Activated T-helper 17 cell treated with anti-CD3 and anti-CD28 coated beads, Interleukin-2, amount 50 U/mL, for 72 hours (primary cell): ENCODE data around the gene CEP112. TPM values are rescaled to one million over a fixed set of nuclear protein-coding genes. Genes with fewer than 3 reads are reported as not detected.
"Not testable (repeated sequence)": the region's sequence is repeated elsewhere in the genome, so short reads cannot be mapped to it uniquely, and the experiment has no call there.

ENCODE experiments used
- ATAC-seq: fragments of 150-1000 bp; cut with Tn5 transposase; replicated peaks from 2 replicates; pipeline ENCODE4 v1.10.0; 2021; ENCODE audit warnings: mild to moderate bottlenecking, moderate library complexity
- H3K27ac Mint-ChIP-seq: one replicate; pipeline ENCODE4 v1.8.0; 2022; ENCODE audit warnings: mixed read lengths
- H3K27me3 Mint-ChIP-seq: one replicate; pipeline ENCODE4 v1.8.0; 2022; ENCODE audit warnings: mixed read lengths
- H3K36me3 Mint-ChIP-seq: one replicate; pipeline ENCODE4 v1.8.0; 2022; ENCODE audit warnings: low read depth, mild to moderate bottlenecking, mixed read lengths
- H3K4me1 Mint-ChIP-seq: one replicate; pipeline ENCODE4 v1.8.0; 2022; ENCODE audit warnings: mixed read lengths
- H3K4me3 Mint-ChIP-seq: one replicate; pipeline ENCODE4 v1.8.0; 2022; ENCODE audit warnings: mild to moderate bottlenecking, mixed read lengths
- H3K9me3 Mint-ChIP-seq: one replicate; pipeline ENCODE4 v1.8.0; 2022; ENCODE audit warnings: mixed read lengths
- total RNA-seq, 2 donors: library from RNA; stranded (reverse); gene quantifications; one replicate each; pipeline ENCODE4 v1.2.3, GENCODE V29; 2022

Gene CEP112
- total RNA-seq, 2 donors from 2014 or later, result 3.4 to 8.1 TPM

GRCh38 chr17:65684631-65685030 is 507.3 kb downstream of the CEP112 start:
- Mint-ChIP-seq H3K27ac (no peak overlapping the region), H3K27me3 (no peaks in the 10 kb centered on the region), H3K9me3 (no peaks in the 10 kb centered on the region), H3K4me3 (no peak overlapping the region), H3K4me1 (no peaks in the 10 kb centered on the region), H3K36me3 (no peaks in the 10 kb centered on the region)
- no peak for ATAC-seq

GRCh38 chr17:65683428-65683827 is 508.5 kb downstream of the CEP112 start:
- Mint-ChIP-seq H3K4me1 (no peaks in the 10 kb centered on the region), H3K27me3 (no peaks in the 10 kb centered on the region), H3K4me3 (no peak overlapping the region), H3K36me3 (no peaks in the 10 kb centered on the region), H3K27ac (no peak overlapping the region), H3K9me3 (no peaks in the 10 kb centered on the region)
- ATAC-seq, result no peak

GRCh38 chr17:65681763-65682162 is 510.2 kb downstream of the CEP112 start:
- not testable (repeated sequence) for H3K27ac Mint-ChIP-seq, H3K4me1 Mint-ChIP-seq, H3K9me3 Mint-ChIP-seq, ATAC-seq, H3K4me3 Mint-ChIP-seq, H3K36me3 Mint-ChIP-seq, H3K27me3 Mint-ChIP-seq

GRCh38 chr17:65679165-65679845 is 512.6 kb downstream of the CEP112 start:
- Mint-ChIP-seq H3K36me3 (no peaks in the 10 kb centered on the region), H3K4me1 (no peaks in the 10 kb centered on the region), H3K27me3 (no peaks in the 10 kb centered on the region), H3K27ac (no peak overlapping the region), H3K9me3 (no peaks in the 10 kb centered on the region), H3K4me3 (no peak overlapping the region)
- no peak for ATAC-seq

GRCh38 chr17:65678546-65678945 is 513.4 kb downstream of the CEP112 start:
- no peaks in the 10 kb centered on the region for H3K9me3 Mint-ChIP-seq
- H3K27me3 Mint-ChIP-seq, result no peaks in the 10 kb centered on the region

GRCh38 chr17:65677932-65678331 is 514.0 kb downstream of the CEP112 start:
- no peaks in the 10 kb centered on the region for H3K4me1 Mint-ChIP-seq
- H3K27ac Mint-ChIP-seq, result no peak overlapping the region
- ATAC-seq, result peak; percentile 53
- no peaks in the 10 kb centered on the region for H3K9me3 Mint-ChIP-seq
- no peaks in the 10 kb centered on the region for H3K27me3 Mint-ChIP-seq
- no peak overlapping the region for H3K4me3 Mint-ChIP-seq
- no peaks in the 10 kb centered on the region for H3K36me3 Mint-ChIP-seq

More at GRCh38 chr17:65678546-65678945, 513.4 kb downstream of the CEP112 start:
- no peak for ATAC-seq
- Mint-ChIP-seq H3K36me3 (no peaks in the 10 kb centered on the region), H3K4me1 (no peaks in the 10 kb centered on the region), H3K27ac (no peak overlapping the region), H3K4me3 (no peak overlapping the region)

- Mint-ChIP-seq H3K9me3 (no peaks in the 10 kb centered on the region), H3K27ac (no peak overlapping the region), H3K4me1 (no peaks in the 10 kb centered on the region), H3K4me3 (no peak overlapping the region), H3K36me3 (no peaks in the 10 kb centered on the region), H3K27me3 (no peaks in the 10 kb centered on the region)
- no peak for ATAC-seq
Observed at GRCh38 chr17:65674246-65675045, 517.5 kb downstream of the CEP112 start.

GRCh38 chr17:65670667-65671371 is 521.1 kb downstream of the CEP112 start:
- H3K36me3 Mint-ChIP-seq, result no peaks in the 10 kb centered on the region
- no peak overlapping the region for H3K4me3 Mint-ChIP-seq
- no peaks in the 10 kb centered on the region for H3K9me3 Mint-ChIP-seq
- H3K27me3 Mint-ChIP-seq, result no peaks in the 10 kb centered on the region
- no peak for ATAC-seq
- H3K27ac Mint-ChIP-seq, result no peak overlapping the region
- H3K4me1 Mint-ChIP-seq, result no peaks in the 10 kb centered on the region

GRCh38 chr17:65668211-65668610 is 523.7 kb downstream of the CEP112 start:
- no peak for ATAC-seq
- no peaks in the 10 kb centered on the region for H3K27me3 Mint-ChIP-seq
- H3K27ac Mint-ChIP-seq, result no peak overlapping the region
- no peaks in the 10 kb centered on the region for H3K4me1 Mint-ChIP-seq
- no peaks in the 10 kb centered on the region for H3K9me3 Mint-ChIP-seq
- no peaks in the 10 kb centered on the region for H3K36me3 Mint-ChIP-seq
- no peak overlapping the region for H3K4me3 Mint-ChIP-seq

- Mint-ChIP-seq H3K27ac (no peak overlapping the region), H3K36me3 (no peaks in the 10 kb centered on the region), H3K27me3 (no peaks in the 10 kb centered on the region), H3K4me1 (no peaks in the 10 kb centered on the region), H3K9me3 (no peaks in the 10 kb centered on the region), H3K4me3 (no peak overlapping the region)
- ATAC-seq, result no peak
Observed at GRCh38 chr17:65667656-65668055, 524.3 kb downstream of the CEP112 start.

GRCh38 chr17:65666876-65667321 is 525.0 kb downstream of the CEP112 start:
- H3K4me3 Mint-ChIP-seq, result no peak overlapping the region
- no peaks in the 10 kb centered on the region for H3K27me3 Mint-ChIP-seq
- no peaks in the 10 kb centered on the region for H3K4me1 Mint-ChIP-seq
- H3K9me3 Mint-ChIP-seq, result no peaks in the 10 kb centered on the region
- ATAC-seq, result no peak
- no peak overlapping the region for H3K27ac Mint-ChIP-seq
- no peaks in the 10 kb centered on the region for H3K36me3 Mint-ChIP-seq

GRCh38 chr17:65665966-65666365 is 526.0 kb downstream of the CEP112 start:
- no peak for ATAC-seq
- Mint-ChIP-seq H3K4me1 (peaks cover under 1% of the 10 kb centered on the region), H3K27me3 (no peaks in the 10 kb centered on the region), H3K4me3 (no peak overlapping the region), H3K9me3 (no peaks in the 10 kb centered on the region), H3K27ac (no peak overlapping the region), H3K36me3 (no peaks in the 10 kb centered on the region)

- Mint-ChIP-seq H3K27me3 (no peaks in the 10 kb centered on the region), H3K27ac (no peak overlapping the region), H3K4me3 (no peak overlapping the region), H3K9me3 (no peaks in the 10 kb centered on the region), H3K36me3 (no peaks in the 10 kb centered on the region), H3K4me1 (peaks cover 5% of the 10 kb centered on the region)
- no peak for ATAC-seq
Observed at GRCh38 chr17:65664696-65665095, 527.2 kb downstream of the CEP112 start.

- ATAC-seq, result no peak
- H3K27me3 Mint-ChIP-seq, result no peaks in the 10 kb centered on the region
- H3K4me3 Mint-ChIP-seq, result no peak overlapping the region
- peaks cover 5% of the 10 kb centered on the region for H3K4me1 Mint-ChIP-seq
- no peaks in the 10 kb centered on the region for H3K9me3 Mint-ChIP-seq
- no peak overlapping the region for H3K27ac Mint-ChIP-seq
- no peaks in the 10 kb centered on the region for H3K36me3 Mint-ChIP-seq
Observed at GRCh38 chr17:65664266-65664665, 527.7 kb downstream of the CEP112 start.

GRCh38 chr17:65662196-65662595 is 529.7 kb downstream of the CEP112 start:
- H3K27ac Mint-ChIP-seq, result no peak overlapping the region

More at GRCh38 chr17:65662196-65662595, 529.7 kb downstream of the CEP112 start:
- peaks cover 5% of the 10 kb centered on the region for H3K4me1 Mint-ChIP-seq
- ATAC-seq, result no peak
- H3K27me3 Mint-ChIP-seq, result no peaks in the 10 kb centered on the region
- no peak overlapping the region for H3K4me3 Mint-ChIP-seq
- no peaks in the 10 kb centered on the region for H3K36me3 Mint-ChIP-seq
- no peaks in the 10 kb centered on the region for H3K9me3 Mint-ChIP-seq
